ENCODE results near the gene BNC2.

Gene BNC2

DNA sequence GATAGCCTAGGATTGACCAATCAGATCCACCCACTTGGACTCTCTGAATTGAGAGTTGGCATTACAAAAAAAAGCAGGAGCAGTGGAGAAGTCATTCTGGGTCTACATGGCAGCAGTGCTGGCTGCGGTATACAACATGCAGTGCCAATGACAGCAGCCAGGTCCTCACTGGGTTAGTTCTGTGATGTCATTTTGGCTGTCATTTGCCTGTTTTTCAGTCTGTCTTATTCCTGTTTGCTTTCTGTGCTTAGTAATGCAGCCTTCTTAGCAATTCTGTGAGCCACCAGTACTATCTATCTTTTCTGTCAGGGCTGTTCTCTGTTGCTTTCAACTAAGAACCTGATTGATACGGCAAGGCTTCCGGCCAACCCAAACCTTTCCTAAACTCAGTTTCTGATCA, 471.8 kb downstream of the BNC2 start:
- no peak for TF ChIP-seq CTCF (IDR thresholded peaks at IDR 0.05; ENCODE audit: low read length)
- TF ChIP-seq EZH2phosphoT487 (IDR thresholded peaks at IDR 0.05; ENCODE audit: low read length), result no peak
- no peak for TF ChIP-seq EZH2 (optimal IDR thresholded peaks at IDR 0.05; ENCODE audit: low read depth, low read length)
- Histone ChIP-seq H3K4me1 (ENCODE audit: low read length) (no peaks in the 10 kb centered on the region), H3F3A (ENCODE audit: insufficient read depth, low read length) (no peaks in the 10 kb centered on the region), H3K27ac (ENCODE audit: low read length) (no peak overlapping the region), H4K20me1 (ENCODE audit: insufficient read depth, low read length) (no peaks in the 10 kb centered on the region), H3K79me2 (ENCODE audit: low read length) (no peaks in the 10 kb centered on the region), H3K4me3 (ENCODE audit: low read length) (no peak overlapping the region), H3K9me3 (replicated peaks; ENCODE audit: insufficient read depth, low read length) (no peaks in the 10 kb centered on the region), H3K9ac (ENCODE audit: low read length) (no peak overlapping the region), H3K27me3 (replicated peaks; ENCODE audit: insufficient read depth, low read length) (no peaks in the 10 kb centered on the region), H3K9me2 (replicated peaks; ENCODE audit: insufficient read depth, low read length) (no peaks in the 10 kb centered on the region), H2AFZ (ENCODE audit: low read length) (no peak overlapping the region), H3K4me2 (ENCODE audit: low read depth, low read length) (no peak overlapping the region), H3K36me3 (replicated peaks; ENCODE audit: insufficient read depth, low read length) (no peaks in the 10 kb centered on the region)
- no peak for DNase-seq

GRCh38 chr9:16396389-16396788, 474.1 kb downstream of the BNC2 start:
- H3K9me2 ChIP-seq (replicated peaks; ENCODE audit: insufficient read depth, low read length), result no peaks in the 10 kb centered on the region
- no peak for DNase-seq
- no peak for TF ChIP-seq EZH2phosphoT487 (IDR thresholded peaks at IDR 0.05; ENCODE audit: low read length)
- no peak for TF ChIP-seq CTCF (IDR thresholded peaks at IDR 0.05; ENCODE audit: low read length)
- no peak for TF ChIP-seq EZH2 (optimal IDR thresholded peaks at IDR 0.05; ENCODE audit: low read depth, low read length)

DNA sequence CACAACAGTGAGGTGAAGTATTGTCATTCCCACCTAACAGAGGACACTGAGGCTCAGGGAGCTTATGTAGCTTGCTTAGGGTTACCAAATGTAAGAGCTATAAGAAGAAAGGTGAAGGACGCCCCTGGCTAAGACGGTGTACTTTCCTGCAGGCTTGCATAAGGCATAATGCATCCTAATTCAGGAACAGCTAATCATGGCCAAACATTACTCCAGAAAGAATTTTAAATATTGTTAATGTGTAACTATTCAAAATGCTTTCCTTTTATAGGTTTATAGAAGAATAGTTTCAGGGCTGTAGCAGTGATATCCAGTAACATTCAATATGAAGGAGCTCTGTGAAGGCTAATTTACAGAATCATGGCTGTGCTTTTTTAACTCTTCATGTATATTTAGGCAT, 479.1 kb downstream of the BNC2 start:
- no peaks in the 10 kb centered on the region for H3K27me3 ChIP-seq (replicated peaks; ENCODE audit: insufficient read depth, low read length)
- no peak overlapping the region for H3K4me2 ChIP-seq (ENCODE audit: low read depth, low read length)
- H2AFZ ChIP-seq (ENCODE audit: low read length), result no peak overlapping the region
- DNase-seq, result no peak
- H3K4me1 ChIP-seq (ENCODE audit: low read length), result no peaks in the 10 kb centered on the region
- H3K36me3 ChIP-seq (replicated peaks; ENCODE audit: insufficient read depth, low read length), result no peaks in the 10 kb centered on the region
- no peaks in the 10 kb centered on the region for H4K20me1 ChIP-seq (ENCODE audit: insufficient read depth, low read length)
- H3K79me2 ChIP-seq (ENCODE audit: low read length), result no peaks in the 10 kb centered on the region
- H3F3A ChIP-seq (ENCODE audit: insufficient read depth, low read length), result no peaks in the 10 kb centered on the region
- no peak overlapping the region for H3K27ac ChIP-seq (ENCODE audit: low read length)
- no peaks in the 10 kb centered on the region for H3K9me2 ChIP-seq (replicated peaks; ENCODE audit: insufficient read depth, low read length)
- H3K9ac ChIP-seq (ENCODE audit: low read length), result no peak overlapping the region
- H3K4me3 ChIP-seq (ENCODE audit: low read length), result no peak overlapping the region
- no peaks in the 10 kb centered on the region for H3K9me3 ChIP-seq (replicated peaks; ENCODE audit: insufficient read depth, low read length)
- TF ChIP-seq CTCF (IDR thresholded peaks at IDR 0.05; ENCODE audit: low read length) (no peak), EZH2phosphoT487 (IDR thresholded peaks at IDR 0.05; ENCODE audit: low read length) (no peak), EZH2 (optimal IDR thresholded peaks at IDR 0.05; ENCODE audit: low read depth, low read length) (no peak)

More at GRCh38 chr9:16396389-16396788, 474.1 kb downstream of the BNC2 start:
- no peak overlapping the region for H3K4me2 ChIP-seq (ENCODE audit: low read depth, low read length)
- no peaks in the 10 kb centered on the region for H3K9me3 ChIP-seq (replicated peaks; ENCODE audit: insufficient read depth, low read length)
- H3K27me3 ChIP-seq (replicated peaks; ENCODE audit: insufficient read depth, low read length), result no peaks in the 10 kb centered on the region
- no peaks in the 10 kb centered on the region for H3K4me1 ChIP-seq (ENCODE audit: low read length)
- H3K36me3 ChIP-seq (replicated peaks; ENCODE audit: insufficient read depth, low read length), result no peaks in the 10 kb centered on the region
- no peaks in the 10 kb centered on the region for H3K79me2 ChIP-seq (ENCODE audit: low read length)
- H3K27ac ChIP-seq (ENCODE audit: low read length), result no peak overlapping the region
- H3K9ac ChIP-seq (ENCODE audit: low read length), result no peak overlapping the region
- no peak overlapping the region for H2AFZ ChIP-seq (ENCODE audit: low read length)
- H4K20me1 ChIP-seq (ENCODE audit: insufficient read depth, low read length), result no peaks in the 10 kb centered on the region
- no peak overlapping the region for H3K4me3 ChIP-seq (ENCODE audit: low read length)
- no peaks in the 10 kb centered on the region for H3F3A ChIP-seq (ENCODE audit: insufficient read depth, low read length)

Measured in MM.1S (cell line).